Measurements from ENCODE around the gene PPIA.

DNA sequence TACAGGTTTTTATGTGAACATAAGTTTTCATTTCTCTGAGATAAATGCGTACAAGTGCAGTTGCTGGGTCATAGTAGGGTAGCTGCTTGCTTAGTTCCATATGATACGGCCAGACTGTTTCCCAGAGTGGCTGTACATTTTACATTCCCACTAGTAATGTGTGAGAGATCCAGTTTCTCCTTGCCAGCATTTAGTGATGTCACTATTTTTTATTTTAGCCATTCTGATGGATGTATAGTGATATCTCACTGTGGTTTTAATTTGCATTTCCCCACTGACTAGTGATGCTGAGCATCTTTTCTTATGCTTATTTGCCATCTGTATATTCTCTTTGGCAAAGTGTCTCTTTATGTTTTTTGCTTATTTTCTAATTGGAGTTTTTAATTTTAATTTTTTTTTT is 43.7 kb upstream of the PPIA start:
- TF ChIP-seq, protein P1, sequence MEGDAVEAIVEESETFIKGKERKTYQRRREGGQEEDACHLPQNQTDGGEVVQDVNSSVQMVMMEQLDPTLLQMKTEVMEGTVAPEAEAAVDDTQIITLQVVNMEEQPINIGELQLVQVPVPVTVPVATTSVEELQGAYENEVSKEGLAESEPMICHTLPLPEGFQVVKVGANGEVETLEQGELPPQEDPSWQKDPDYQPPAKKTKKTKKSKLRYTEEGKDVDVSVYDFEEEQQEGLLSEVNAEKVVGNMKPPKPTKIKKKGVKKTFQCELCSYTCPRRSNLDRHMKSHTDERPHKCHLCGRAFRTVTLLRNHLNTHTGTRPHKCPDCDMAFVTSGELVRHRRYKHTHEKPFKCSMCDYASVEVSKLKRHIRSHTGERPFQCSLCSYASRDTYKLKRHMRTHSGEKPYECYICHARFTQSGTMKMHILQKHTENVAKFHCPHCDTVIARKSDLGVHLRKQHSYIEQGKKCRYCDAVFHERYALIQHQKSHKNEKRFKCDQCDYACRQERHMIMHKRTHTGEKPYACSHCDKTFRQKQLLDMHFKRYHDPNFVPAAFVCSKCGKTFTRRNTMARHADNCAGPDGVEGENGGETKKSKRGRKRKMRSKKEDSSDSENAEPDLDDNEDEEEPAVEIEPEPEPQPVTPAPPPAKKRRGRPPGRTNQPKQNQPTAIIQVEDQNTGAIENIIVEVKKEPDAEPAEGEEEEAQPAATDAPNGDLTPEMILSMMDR (IDR thresholded peaks at IDR 0.05), result no peak
- TF ChIP-seq POLR2AphosphoS5 (IDR thresholded peaks at IDR 0.05), result no peak

Measured in gastroesophageal sphincter (tissue), 3 donors.